ENCODE results near the gene GNG13. TPM values are rescaled to one million over a fixed set of nuclear protein-coding genes. Genes with fewer than 3 reads are reported as not detected.

GNG13 gene
- total and polyA plus RNA-seq, 9 of the 15 experiments (the other 6 are each of a cell fraction or from before 2014, with no cell fraction given): not detected

DNA sequence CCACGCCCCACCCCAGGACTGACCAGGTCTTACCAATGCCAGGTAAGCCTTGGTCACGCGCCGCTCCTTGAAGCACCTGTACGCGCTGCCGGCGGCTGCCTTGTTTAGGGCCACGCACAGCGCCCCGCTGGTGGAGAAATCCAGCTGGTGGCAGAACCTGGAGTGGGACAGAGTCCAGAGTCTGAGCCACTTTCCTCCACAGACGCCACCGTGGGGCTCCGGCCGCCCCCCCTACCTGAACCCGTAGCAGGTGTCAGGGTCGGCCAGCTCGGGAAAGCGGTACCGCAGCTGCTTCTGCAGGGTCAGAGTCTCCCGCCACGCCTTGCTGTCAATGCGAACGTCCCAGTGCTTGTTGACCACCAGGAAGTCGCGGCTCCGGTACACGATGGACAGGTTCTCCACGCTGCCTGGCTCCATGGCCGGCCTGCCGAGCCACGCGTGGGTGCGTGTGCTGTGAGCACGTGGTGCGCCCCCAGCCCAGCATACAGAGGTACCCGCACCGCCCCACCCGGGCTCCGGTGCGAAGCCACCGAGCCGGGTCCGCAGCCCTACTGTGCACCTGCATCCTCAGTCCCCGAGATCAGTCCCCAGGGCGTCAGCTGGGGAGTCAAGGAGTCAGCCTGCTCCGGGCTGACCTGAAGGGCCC lies 13.1 kb downstream of the GNG13 start (continued):
- TF ChIP-seq ZNF57 (CRISPR knock-in tag; IDR thresholded peaks at IDR 0.05) (no peak), KAT7 (CRISPR knock-in tag; IDR thresholded peaks at IDR 0.05; ENCODE audit: borderline replicate concordance) (no peak), SLC30A9 (CRISPR knock-in tag; IDR thresholded peaks at IDR 0.05) (no peak), ESRRA (IDR thresholded peaks at IDR 0.05; ENCODE audit: borderline replicate concordance, low read depth) (no peak), RBM22 (IDR thresholded peaks at IDR 0.05; ENCODE audit: low read depth, low read length, poor library complexity, severe bottlenecking) (no peak), SMC3 (conservative IDR thresholded peaks at IDR 0.05; ENCODE audit: insufficient read depth, low read depth, low read length) (no peak), PML (IDR thresholded peaks at IDR 0.05; ENCODE audit: low read length) (no peak), ZFX (CRISPR knock-in tag; IDR thresholded peaks at IDR 0.05) (peak; percentile 3; the same call in 1 of the 2 replicates), ZNF184 (CRISPR knock-in tag; IDR thresholded peaks at IDR 0.05) (no peak), NFE2 (IDR thresholded peaks at IDR 0.05; ENCODE audit: low read depth) (no peak), ZNF77 (CRISPR knock-in tag; IDR thresholded peaks at IDR 0.05) (no peak)
- TF ChIP-seq, protein P1, sequence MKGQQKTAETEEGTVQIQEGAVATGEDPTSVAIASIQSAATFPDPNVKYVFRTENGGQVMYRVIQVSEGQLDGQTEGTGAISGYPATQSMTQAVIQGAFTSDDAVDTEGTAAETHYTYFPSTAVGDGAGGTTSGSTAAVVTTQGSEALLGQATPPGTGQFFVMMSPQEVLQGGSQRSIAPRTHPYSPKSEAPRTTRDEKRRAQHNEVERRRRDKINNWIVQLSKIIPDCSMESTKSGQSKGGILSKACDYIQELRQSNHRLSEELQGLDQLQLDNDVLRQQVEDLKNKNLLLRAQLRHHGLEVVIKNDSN (CRISPR knock-in tag; IDR thresholded peaks at IDR 0.05): peak; percentile 2
- TF ChIP-seq, protein P2, sequence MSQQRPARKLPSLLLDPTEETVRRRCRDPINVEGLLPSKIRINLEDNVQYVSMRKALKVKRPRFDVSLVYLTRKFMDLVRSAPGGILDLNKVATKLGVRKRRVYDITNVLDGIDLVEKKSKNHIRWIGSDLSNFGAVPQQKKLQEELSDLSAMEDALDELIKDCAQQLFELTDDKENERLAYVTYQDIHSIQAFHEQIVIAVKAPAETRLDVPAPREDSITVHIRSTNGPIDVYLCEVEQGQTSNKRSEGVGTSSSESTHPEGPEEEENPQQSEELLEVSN (IDR thresholded peaks at IDR 0.05; ENCODE audit: borderline replicate concordance in 1 of 2, extremely low read depth in 1 of 2, insufficient read depth in 1 of 2, insufficient read length in 1 of 2, low read depth in 1 of 2, low read length in 1 of 2, poor library complexity in 1 of 2, severe bottlenecking in 1 of 2): no peak
- TF ChIP-seq, protein P3, sequence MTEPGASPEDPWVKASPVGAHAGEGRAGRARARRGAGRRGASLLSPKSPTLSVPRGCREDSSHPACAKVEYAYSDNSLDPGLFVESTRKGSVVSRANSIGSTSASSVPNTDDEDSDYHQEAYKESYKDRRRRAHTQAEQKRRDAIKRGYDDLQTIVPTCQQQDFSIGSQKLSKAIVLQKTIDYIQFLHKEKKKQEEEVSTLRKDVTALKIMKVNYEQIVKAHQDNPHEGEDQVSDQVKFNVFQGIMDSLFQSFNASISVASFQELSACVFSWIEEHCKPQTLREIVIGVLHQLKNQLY (CRISPR knock-in tag; conservative IDR thresholded peaks at IDR 0.05): no peak
- TF ChIP-seq, protein P4, sequence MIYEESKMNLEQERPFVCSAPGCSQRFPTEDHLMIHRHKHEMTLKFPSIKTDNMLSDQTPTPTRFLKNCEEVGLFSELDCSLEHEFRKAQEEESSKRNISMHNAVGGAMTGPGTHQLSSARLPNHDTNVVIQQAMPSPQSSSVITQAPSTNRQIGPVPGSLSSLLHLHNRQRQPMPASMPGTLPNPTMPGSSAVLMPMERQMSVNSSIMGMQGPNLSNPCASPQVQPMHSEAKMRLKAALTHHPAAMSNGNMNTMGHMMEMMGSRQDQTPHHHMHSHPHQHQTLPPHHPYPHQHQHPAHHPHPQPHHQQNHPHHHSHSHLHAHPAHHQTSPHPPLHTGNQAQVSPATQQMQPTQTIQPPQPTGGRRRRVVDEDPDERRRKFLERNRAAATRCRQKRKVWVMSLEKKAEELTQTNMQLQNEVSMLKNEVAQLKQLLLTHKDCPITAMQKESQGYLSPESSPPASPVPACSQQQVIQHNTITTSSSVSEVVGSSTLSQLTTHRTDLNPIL (CRISPR knock-in tag; IDR thresholded peaks at IDR 0.05): no peak
- TF ChIP-seq, protein P5, sequence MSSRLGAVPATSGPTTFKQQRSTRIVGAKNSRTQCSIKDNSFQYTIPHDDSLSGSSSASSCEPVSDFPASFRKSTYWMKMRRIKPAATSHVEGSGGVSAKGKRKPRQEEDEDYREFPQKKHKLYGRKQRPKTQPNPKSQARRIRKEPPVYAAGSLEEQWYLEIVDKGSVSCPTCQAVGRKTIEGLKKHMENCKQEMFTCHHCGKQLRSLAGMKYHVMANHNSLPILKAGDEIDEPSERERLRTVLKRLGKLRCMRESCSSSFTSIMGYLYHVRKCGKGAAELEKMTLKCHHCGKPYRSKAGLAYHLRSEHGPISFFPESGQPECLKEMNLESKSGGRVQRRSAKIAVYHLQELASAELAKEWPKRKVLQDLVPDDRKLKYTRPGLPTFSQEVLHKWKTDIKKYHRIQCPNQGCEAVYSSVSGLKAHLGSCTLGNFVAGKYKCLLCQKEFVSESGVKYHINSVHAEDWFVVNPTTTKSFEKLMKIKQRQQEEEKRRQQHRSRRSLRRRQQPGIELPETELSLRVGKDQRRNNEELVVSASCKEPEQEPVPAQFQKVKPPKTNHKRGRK (tag; IDR thresholded peaks at IDR 0.05): no peak
- TF ChIP-seq, protein P6, sequence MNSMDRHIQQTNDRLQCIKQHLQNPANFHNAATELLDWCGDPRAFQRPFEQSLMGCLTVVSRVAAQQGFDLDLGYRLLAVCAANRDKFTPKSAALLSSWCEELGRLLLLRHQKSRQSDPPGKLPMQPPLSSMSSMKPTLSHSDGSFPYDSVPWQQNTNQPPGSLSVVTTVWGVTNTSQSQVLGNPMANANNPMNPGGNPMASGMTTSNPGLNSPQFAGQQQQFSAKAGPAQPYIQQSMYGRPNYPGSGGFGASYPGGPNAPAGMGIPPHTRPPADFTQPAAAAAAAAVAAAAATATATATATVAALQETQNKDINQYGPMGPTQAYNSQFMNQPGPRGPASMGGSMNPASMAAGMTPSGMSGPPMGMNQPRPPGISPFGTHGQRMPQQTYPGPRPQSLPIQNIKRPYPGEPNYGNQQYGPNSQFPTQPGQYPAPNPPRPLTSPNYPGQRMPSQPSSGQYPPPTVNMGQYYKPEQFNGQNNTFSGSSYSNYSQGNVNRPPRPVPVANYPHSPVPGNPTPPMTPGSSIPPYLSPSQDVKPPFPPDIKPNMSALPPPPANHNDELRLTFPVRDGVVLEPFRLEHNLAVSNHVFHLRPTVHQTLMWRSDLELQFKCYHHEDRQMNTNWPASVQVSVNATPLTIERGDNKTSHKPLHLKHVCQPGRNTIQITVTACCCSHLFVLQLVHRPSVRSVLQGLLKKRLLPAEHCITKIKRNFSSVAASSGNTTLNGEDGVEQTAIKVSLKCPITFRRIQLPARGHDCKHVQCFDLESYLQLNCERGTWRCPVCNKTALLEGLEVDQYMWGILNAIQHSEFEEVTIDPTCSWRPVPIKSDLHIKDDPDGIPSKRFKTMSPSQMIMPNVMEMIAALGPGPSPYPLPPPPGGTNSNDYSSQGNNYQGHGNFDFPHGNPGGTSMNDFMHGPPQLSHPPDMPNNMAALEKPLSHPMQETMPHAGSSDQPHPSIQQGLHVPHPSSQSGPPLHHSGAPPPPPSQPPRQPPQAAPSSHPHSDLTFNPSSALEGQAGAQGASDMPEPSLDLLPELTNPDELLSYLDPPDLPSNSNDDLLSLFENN (IDR thresholded peaks at IDR 0.05; ENCODE audit: low read depth in 2 of 2, low read length in 2 of 2): no peak

All from K562 (cell line).